Heart right ventricle (tissue), 16 donors: ENCODE measurements around the gene ANKMY2. TPM values are rescaled to one million over a fixed set of nuclear protein-coding genes. Genes with fewer than 3 reads are reported as not detected.

Experiments
- ATAC-seq, 8 donors: fragments of 200-7000 bp; cut with Tn5 transposase; one replicate each; pipeline ENCODE4 v1.9.1; 2020; ENCODE audit warnings: mild to moderate bottlenecking in 8 of 8, moderate library complexity in 8 of 8, moderate number of reproducible peaks in 1 of 8
- DNase-seq, 2 donors: peaks; one replicate each; pipeline ENCODE4 v3.0.0-alpha.2; 2020
- H3K27ac ChIP-seq, 10 donors: fragments of 200-600 bp; sonication (generic) in 2 of 10; one replicate each; pipeline versions ENCODE4 v1.5.0 to v1.8.0; 2020 to 2022; ENCODE audit warnings: mild to moderate bottlenecking in 3 of 10
- H3K27me3 ChIP-seq, 7 donors: fragments of 200-600 bp; one replicate each; pipeline ENCODE4 v1.8.0; 2021 to 2022; ENCODE audit warnings: mild to moderate bottlenecking in 2 of 7
- H3K36me3 ChIP-seq, 9 donors: fragments of 200-600 bp; sonication (generic) in 1 of 9; one replicate each; pipeline versions ENCODE4 v1.5.0 to v1.8.0; 2020 to 2022; ENCODE audit warnings: mild to moderate bottlenecking in 2 of 9
- H3K4me1 ChIP-seq, 9 donors: fragments of 200-600 bp; sonication (generic) in 1 of 9; one replicate each; pipeline versions ENCODE4 v1.5.0 to v1.8.0; 2020 to 2022; ENCODE audit warnings: mild to moderate bottlenecking in 4 of 9
- H3K4me3 ChIP-seq, 10 donors: fragments of 200-600 bp; sonication (generic) in 2 of 10; one replicate each; pipeline versions ENCODE4 v1.5.0 to v1.8.0; 2020 to 2022; ENCODE audit warnings: mild to moderate bottlenecking in 7 of 10, moderate library complexity in 2 of 10
- H3K9me3 ChIP-seq, 11 donors: fragments of 200-600 bp in 10 of 11; sonication (generic) in 2 of 11; one replicate each; pipeline versions ENCODE4 v1.5.0 to v1.8.0; 2013 to 2022; ENCODE audit warnings: mild to moderate bottlenecking in 2 of 11, control low read depth in 1 of 11, moderate library complexity in 1 of 11
- WGBS, 2 donors: extraction: QIAGEN DNeasy Blood & Tissue Kit; methylation state at CpG; one replicate each; pipeline ENCODE4 v1.1.7; 2013; ENCODE audit warnings: inconsistent platforms in 1 of 2; 5-methylcytosine and 5-hydroxymethylcytosine counted together
- intact Hi-C, 10 donors: fragments of 100-400 bp; cut with DNase I; formaldehyde crosslinking; loops; one replicate each; pipeline versions ENCODE4 v1.11.1 to v1.14.2; 2022
- polyA plus RNA-seq, 2 donors: library from polyadenylated mRNA; stranded (reverse); fragments of 200-250 nt; gene quantifications; one replicate each; pipeline ENCODE4 v1.2.3, GENCODE V29; 2013
- total RNA-seq, 10 donors: library from RNA; stranded (reverse); fragmentation: NEBNext Ultra II Directional in 3 of 10; extraction: Animal tissue kit (Norgen Biotek cat#: 25700) in 3 of 10; gene quantifications; one replicate each; pipeline versions ENCODE4 v1.2.1 to v1.2.4, GENCODE V29; 2021 to 2023
- TF ChIP-seq, protein P1 (sequence below), 9 donors: fragments of 200-600 bp; sonication (generic) in 2 of 9; IDR thresholded peaks; one replicate each; pipeline versions ENCODE4 v1.5.0 to v1.8.0; 2021 to 2022; ENCODE audit warnings: antibody characterized with exemption in 9 of 9, mild to moderate bottlenecking in 5 of 9, moderate library complexity in 1 of 9
- donor health status: Arrhythmogenic right ventricular cardiomyopathy.
- donor health status: ischemic (EF 13 %, LVEDD 7.1; RV severe dilation, severe dysfunction).
- donor health status: healthy with polysubstance abuse.
- donor health status: DM: no; HTN: yes; CAD: no.
- donor health status: DM: no; HTN: no; CAD: no.
- donor health status: ischemic (EF 25% LVEDD 6.9; RV normal size, moderate dysfunction).
- donor health status: ischemic (EF 25% LVEDD 5.7; RV mildly dilated, moderate dysfunction).
- donor health status: healthy.
- donor health status: DM: yes; HTN: yes; CAD: no.
- donor health status: Ischemic cardiomyopathy.
- donor health status: ischemic (EF 35%, LVEDD 5.7; RV mildly dilated, moderate dysfunction).
- donor health status: nonischemic (EF 11% LVEDD 7.7; RV severe dilation, severe dysfunction).
- donor health status: DM: yes; HTN: yes; CAD: no.
- donor health status: PGD.
- donor health status: ischemic (EF 29% LVEDD 5.4; RV normal size, mild dysfunction).
- donor health status: nonischemic (EF 23%, LVEDD 6.1; RV moderate dilation, normal function).

ANKMY2 gene
- total and polyA plus RNA-seq, 12 donors = 10.7 to 46.7 (median 32.8) TPM

GRCh38 chr7:16677978-16678494 is 32.5 kb upstream of the ANKMY2 start:
- TF ChIP-seq, protein P1, sequence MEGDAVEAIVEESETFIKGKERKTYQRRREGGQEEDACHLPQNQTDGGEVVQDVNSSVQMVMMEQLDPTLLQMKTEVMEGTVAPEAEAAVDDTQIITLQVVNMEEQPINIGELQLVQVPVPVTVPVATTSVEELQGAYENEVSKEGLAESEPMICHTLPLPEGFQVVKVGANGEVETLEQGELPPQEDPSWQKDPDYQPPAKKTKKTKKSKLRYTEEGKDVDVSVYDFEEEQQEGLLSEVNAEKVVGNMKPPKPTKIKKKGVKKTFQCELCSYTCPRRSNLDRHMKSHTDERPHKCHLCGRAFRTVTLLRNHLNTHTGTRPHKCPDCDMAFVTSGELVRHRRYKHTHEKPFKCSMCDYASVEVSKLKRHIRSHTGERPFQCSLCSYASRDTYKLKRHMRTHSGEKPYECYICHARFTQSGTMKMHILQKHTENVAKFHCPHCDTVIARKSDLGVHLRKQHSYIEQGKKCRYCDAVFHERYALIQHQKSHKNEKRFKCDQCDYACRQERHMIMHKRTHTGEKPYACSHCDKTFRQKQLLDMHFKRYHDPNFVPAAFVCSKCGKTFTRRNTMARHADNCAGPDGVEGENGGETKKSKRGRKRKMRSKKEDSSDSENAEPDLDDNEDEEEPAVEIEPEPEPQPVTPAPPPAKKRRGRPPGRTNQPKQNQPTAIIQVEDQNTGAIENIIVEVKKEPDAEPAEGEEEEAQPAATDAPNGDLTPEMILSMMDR (IDR thresholded peaks at IDR 0.05) = no peak
- WGBS, 2 donors = 67 to 75% methylated on average over 12 of the region's 12 CpGs

GRCh38 chr7:16675277-16675676 is 29.7 kb upstream of the ANKMY2 start:
- Histone ChIP-seq H3K9me3 (peaks cover 0 to 4% (median 0%) of the 10 kb centered on the region in 11 donors), H3K4me1 (peaks cover 0 to 15% (median 8%) of the 10 kb centered on the region in 9 donors), H3K27ac (no peak overlapping the region), H3K36me3 (peaks cover 0 to 60% (median 14%) of the 10 kb centered on the region in 9 donors), H3K27me3 (no peaks in the 10 kb centered on the region), H3K4me3 (no peak overlapping the region)
- TF ChIP-seq, protein P1 (IDR thresholded peaks at IDR 0.05) = no peak
- intact Hi-C loops = no loop called here
- WGBS, 2 donors = 95 to 96% methylated on average over 3 of the region's 3 CpGs
- no peak for ATAC-seq
- DNase-seq = no peak

More at GRCh38 chr7:16677978-16678494, 32.5 kb upstream of the ANKMY2 start:
- peaks cover 0 to 88% (median 30%) of the 10 kb centered on the region in 9 donors for H3K36me3 ChIP-seq
- no peaks in the 10 kb centered on the region for H3K9me3 ChIP-seq
- intact Hi-C loops = no loop called here
- DNase-seq (no peak), ATAC-seq (no peak)
- no peak overlapping the region for H3K4me3 ChIP-seq
- peaks cover 0 to 10% (median 0%) of the 10 kb centered on the region in 9 donors for H3K4me1 ChIP-seq
- H3K27ac ChIP-seq = no peak overlapping the region
- no peaks in the 10 kb centered on the region for H3K27me3 ChIP-seq

GRCh38 chr7:16671811-16672210 is 26.3 kb upstream of the ANKMY2 start:
- H3K4me1 ChIP-seq = peaks cover 0 to 49% (median 35%) of the 10 kb centered on the region in 9 donors
- ATAC-seq = no peak
- H3K36me3 ChIP-seq = peaks cover 0 to 44% (median 15%) of the 10 kb centered on the region in 9 donors
- peaks cover 0 to 4% (median 0%) of the 10 kb centered on the region in 11 donors for H3K9me3 ChIP-seq
- intact Hi-C loops = no loop called here
- no peak for DNase-seq
- WGBS, 2 donors = 87 to 93% methylated on average over 3 of the region's 3 CpGs
- TF ChIP-seq, protein P1 (IDR thresholded peaks at IDR 0.05) = no peak
- H3K27me3 ChIP-seq = no peaks in the 10 kb centered on the region
- H3K4me3 ChIP-seq = no peak overlapping the region
- peak overlapping the region in 2 of 10 donors; percentile 6 to 17 for H3K27ac ChIP-seq

- Histone ChIP-seq H3K36me3 (peaks cover 0 to 45% (median 15%) of the 10 kb centered on the region in 9 donors), H3K4me3 (no peak overlapping the region), H3K9me3 (peaks cover 0 to 4% (median 0%) of the 10 kb centered on the region in 11 donors), H3K4me1 (peaks cover 0 to 49% (median 35%) of the 10 kb centered on the region in 9 donors), H3K27me3 (no peaks in the 10 kb centered on the region), H3K27ac (peak overlapping the region in 6 of 10 donors; percentile 14 to 65 (median 48))
- WGBS, 2 donors = 82 to 83% methylated on average over 4 of the region's 4 CpGs
- TF ChIP-seq, protein P1 (IDR thresholded peaks at IDR 0.05) = no peak
- intact Hi-C loops = no loop called here
- ATAC-seq = no peak
- no peak for DNase-seq
These were observed 25.3 kb upstream of the ANKMY2 start for GRCh38 chr7:16670731-16671344.
